ENCODE results near the gene RAN. TPM values are rescaled to one million over a fixed set of nuclear protein-coding genes. Genes with fewer than 3 reads are reported as not detected.

RAN gene
- polyA plus RNA-seq, 1 of the 3 experiments (the other 2 are of a cell fraction), result 865 TPM

- no peak for TF ChIP-seq EP300 (IDR thresholded peaks at IDR 0.05; ENCODE audit: borderline replicate concordance in 1 of 2, low read depth in 1 of 2, low read length in 1 of 2)
- TF ChIP-seq USF2 (IDR thresholded peaks at IDR 0.05; ENCODE audit: borderline replicate concordance, low read depth, low read length), result no peak
- H3K9me2 ChIP-seq, result no peaks in the 10 kb centered on the region
- no peaks in the 10 kb centered on the region for H3K4me1 ChIP-seq (ENCODE audit: control insufficient read depth in 1 of 2, insufficient read depth in 2 of 2, low read depth in 1 of 2, low read length in 1 of 2)
- no peaks in the 10 kb centered on the region for H3K9me3 ChIP-seq
- ChIA-PET CTCF (interaction anchor here (1.5 to 3.2 kb wide), 2 partner anchors 182 to 210 kb away, joined by 6 to 12 read pairs; no protein-coding TSS in a partner anchor), POLR2A (no interaction called here)
- WGBS (ENCODE audit: low lambda C conversion rate), result 23% methylated on average over 4 of the region's 4 CpGs
- no peaks in the 10 kb centered on the region for H3K79me2 ChIP-seq (ENCODE audit: insufficient read depth)
- H3K27me3 ChIP-seq (ENCODE audit: insufficient read depth), result no peaks in the 10 kb centered on the region
- H3K4me3 ChIP-seq (ENCODE audit: low read depth in 2 of 2, low read length in 1 of 2), result no peak overlapping the region
- no peak overlapping the region for H3K9ac ChIP-seq
- no peaks in the 10 kb centered on the region for H4K20me1 ChIP-seq (ENCODE audit: insufficient read depth)
- no peak for DNase-seq
- H3K4me2 ChIP-seq, result no peak overlapping the region
- no peak overlapping the region for H3K27ac ChIP-seq (ENCODE audit: low read depth in 2 of 2, low read length in 1 of 2)
- H3K36me3 ChIP-seq (replicated peaks in 1 of 2; ENCODE audit: control insufficient read depth in 1 of 2, insufficient read depth in 2 of 2, low read length in 1 of 2), result no peaks in the 10 kb centered on the region
- H3F3A ChIP-seq (replicated peaks; ENCODE audit: insufficient read depth), result no peaks in the 10 kb centered on the region
- H2AFZ ChIP-seq (ENCODE audit: low read depth), result no peak overlapping the region
Measured at GRCh38 chr12:130922511-130922953, 50.7 kb downstream of the RAN start.

- no peak overlapping the region for H2AFZ ChIP-seq (ENCODE audit: low read depth)
- POLR2A ChIA-PET, result no interaction called here
Measured at GRCh38 chr12:130924966-130925665, 53.2 kb downstream of the RAN start.

More at GRCh38 chr12:130924966-130925665, 53.2 kb downstream of the RAN start:
- Histone ChIP-seq H3K9ac (no peak overlapping the region), H4K20me1 (ENCODE audit: insufficient read depth) (no peaks in the 10 kb centered on the region), H3F3A (replicated peaks; ENCODE audit: insufficient read depth) (no peaks in the 10 kb centered on the region), H3K4me2 (no peak overlapping the region), H3K9me2 (no peaks in the 10 kb centered on the region), H3K79me2 (ENCODE audit: insufficient read depth) (no peaks in the 10 kb centered on the region), H3K9me3 (no peaks in the 10 kb centered on the region), H3K36me3 (replicated peaks in 1 of 2; ENCODE audit: control insufficient read depth in 1 of 2, insufficient read depth in 2 of 2, low read length in 1 of 2) (no peaks in the 10 kb centered on the region), H3K27me3 (ENCODE audit: insufficient read depth) (no peaks in the 10 kb centered on the region), H3K4me3 (ENCODE audit: low read depth in 2 of 2, low read length in 1 of 2) (no peak overlapping the region), H3K27ac (ENCODE audit: low read depth in 2 of 2, low read length in 1 of 2) (no peak overlapping the region), H3K4me1 (ENCODE audit: control insufficient read depth in 1 of 2, insufficient read depth in 2 of 2, low read depth in 1 of 2, low read length in 1 of 2) (no peaks in the 10 kb centered on the region)
- CTCF ChIA-PET, result interaction anchor here (0.6 to 2.1 kb wide), 3 partner anchors 9 to 574 kb away, joined by 3 to 7 read pairs (median 3); no protein-coding TSS in a partner anchor
- WGBS (ENCODE audit: low lambda C conversion rate), result 59% methylated on average over 22 of the region's 23 CpGs
- TF ChIP-seq MXI1 (IDR thresholded peaks at IDR 0.05; ENCODE audit: low read depth, low read length) (no peak), JUND (IDR thresholded peaks at IDR 0.05) (no peak), RFX5 (IDR thresholded peaks at IDR 0.05; ENCODE audit: low read length) (no peak), CTCF (IDR thresholded peaks at IDR 0.05) (no peak), RAD21 (IDR thresholded peaks at IDR 0.05; ENCODE audit: low read length) (no peak), USF1 (IDR thresholded peaks at IDR 0.05; ENCODE audit: borderline replicate concordance, low read depth) (no peak), FOSL2 (IDR thresholded peaks at IDR 0.05; ENCODE audit: borderline replicate concordance, low read depth) (no peak), NRF1 (IDR thresholded peaks at IDR 0.05; ENCODE audit: low read depth, low read length) (no peak), TCF12 (IDR thresholded peaks at IDR 0.05) (no peak), FOXM1 (IDR thresholded peaks at IDR 0.05; ENCODE audit: low read depth) (no peak), YY1 (IDR thresholded peaks at IDR 0.05; ENCODE audit: low read depth) (no peak), SIN3A (IDR thresholded peaks at IDR 0.05; ENCODE audit: borderline replicate concordance, low read depth, low read length) (no peak), REST (IDR thresholded peaks at IDR 0.05; ENCODE audit: low read depth, low read length) (no peak), ZBTB33 (IDR thresholded peaks at IDR 0.05; ENCODE audit: borderline replicate concordance, low read depth) (no peak)
- DNase-seq, result no peak

Measured in SK-N-SH (cell line).